ENCODE data around the gene UBR3.

DNA sequence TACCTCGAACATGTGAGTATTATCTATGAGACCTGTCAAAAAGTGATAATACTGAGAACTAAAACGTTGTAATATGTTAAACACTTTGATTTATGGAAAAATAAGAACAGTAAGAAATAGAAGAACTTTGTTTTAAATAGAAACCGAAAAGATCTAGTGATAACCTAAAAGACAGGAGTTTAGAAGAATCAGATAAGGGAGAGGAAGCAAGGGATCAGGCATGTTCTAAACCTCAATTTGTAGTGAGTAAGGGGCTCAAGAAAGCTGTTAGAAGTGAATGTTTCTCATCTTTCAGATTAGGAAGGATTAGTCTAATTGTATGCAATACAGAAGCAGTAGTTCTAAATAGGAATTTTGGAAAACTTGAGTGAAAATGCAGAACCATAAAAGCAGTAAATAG is 182.0 kb downstream of the UBR3 start:
- TF ChIP-seq, protein P1, sequence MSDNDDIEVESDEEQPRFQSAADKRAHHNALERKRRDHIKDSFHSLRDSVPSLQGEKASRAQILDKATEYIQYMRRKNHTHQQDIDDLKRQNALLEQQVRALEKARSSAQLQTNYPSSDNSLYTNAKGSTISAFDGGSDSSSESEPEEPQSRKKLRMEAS (IDR thresholded peaks at IDR 0.05) = no peak
- TF ChIP-seq EP300 (IDR thresholded peaks at IDR 0.05; ENCODE audit: borderline replicate concordance) = no peak
- TF ChIP-seq, protein P2, sequence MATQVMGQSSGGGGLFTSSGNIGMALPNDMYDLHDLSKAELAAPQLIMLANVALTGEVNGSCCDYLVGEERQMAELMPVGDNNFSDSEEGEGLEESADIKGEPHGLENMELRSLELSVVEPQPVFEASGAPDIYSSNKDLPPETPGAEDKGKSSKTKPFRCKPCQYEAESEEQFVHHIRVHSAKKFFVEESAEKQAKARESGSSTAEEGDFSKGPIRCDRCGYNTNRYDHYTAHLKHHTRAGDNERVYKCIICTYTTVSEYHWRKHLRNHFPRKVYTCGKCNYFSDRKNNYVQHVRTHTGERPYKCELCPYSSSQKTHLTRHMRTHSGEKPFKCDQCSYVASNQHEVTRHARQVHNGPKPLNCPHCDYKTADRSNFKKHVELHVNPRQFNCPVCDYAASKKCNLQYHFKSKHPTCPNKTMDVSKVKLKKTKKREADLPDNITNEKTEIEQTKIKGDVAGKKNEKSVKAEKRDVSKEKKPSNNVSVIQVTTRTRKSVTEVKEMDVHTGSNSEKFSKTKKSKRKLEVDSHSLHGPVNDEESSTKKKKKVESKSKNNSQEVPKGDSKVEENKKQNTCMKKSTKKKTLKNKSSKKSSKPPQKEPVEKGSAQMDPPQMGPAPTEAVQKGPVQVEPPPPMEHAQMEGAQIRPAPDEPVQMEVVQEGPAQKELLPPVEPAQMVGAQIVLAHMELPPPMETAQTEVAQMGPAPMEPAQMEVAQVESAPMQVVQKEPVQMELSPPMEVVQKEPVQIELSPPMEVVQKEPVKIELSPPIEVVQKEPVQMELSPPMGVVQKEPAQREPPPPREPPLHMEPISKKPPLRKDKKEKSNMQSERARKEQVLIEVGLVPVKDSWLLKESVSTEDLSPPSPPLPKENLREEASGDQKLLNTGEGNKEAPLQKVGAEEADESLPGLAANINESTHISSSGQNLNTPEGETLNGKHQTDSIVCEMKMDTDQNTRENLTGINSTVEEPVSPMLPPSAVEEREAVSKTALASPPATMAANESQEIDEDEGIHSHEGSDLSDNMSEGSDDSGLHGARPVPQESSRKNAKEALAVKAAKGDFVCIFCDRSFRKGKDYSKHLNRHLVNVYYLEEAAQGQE (IDR thresholded peaks at IDR 0.05; ENCODE audit: low read depth) = no peak
- TF ChIP-seq NFIC (IDR thresholded peaks at IDR 0.05) = no peak
- no peak for TF ChIP-seq CEBPB (IDR thresholded peaks at IDR 0.05)
- TF ChIP-seq YY1 (IDR thresholded peaks at IDR 0.05; ENCODE audit: low read depth) = no peak
- TF ChIP-seq FOXM1 (IDR thresholded peaks at IDR 0.05; ENCODE audit: borderline replicate concordance, low read depth) = no peak
- TF ChIP-seq TAF1 (IDR thresholded peaks at IDR 0.05; ENCODE audit: low read depth) = no peak
- TF ChIP-seq CREB1 (IDR thresholded peaks at IDR 0.05; ENCODE audit: low read depth) = no peak
- TF ChIP-seq TCF12 (IDR thresholded peaks at IDR 0.05; ENCODE audit: low read depth) = no peak
